GM06990 (cell line): ENCODE measurements around the gene KIFC1.
A peak's percentile ranks its signal among the peaks of the same experiment; 100 is the strongest.
"Not testable (repeated sequence)": the region's sequence is repeated elsewhere in the genome, so short reads cannot be mapped to it uniquely, and the experiment has no call there.

Experiments used
- DNase-seq: peaks from one replicate; pipeline ENCODE4 v3.0.0-alpha.2; 2011; ENCODE audit not compliant: insufficient read length; ENCODE audit errors: extremely low read depth
- H3K27me3 ChIP-seq: replicated peaks from 2 replicates; pipeline ENCODE4 v1.6.0; 2011; ENCODE audit warnings: low read length; ENCODE audit not compliant: control insufficient read depth, insufficient read depth
- H3K36me3 ChIP-seq: 2 replicates; pipeline ENCODE4 v1.5.1; 2011; ENCODE audit warnings: low read length; ENCODE audit not compliant: control insufficient read depth, insufficient read depth
- H3K4me3 ChIP-seq: replicated peaks from 2 replicates; pipeline ENCODE4 v1.5.1; 2011; ENCODE audit warnings: low read depth, mild to moderate bottlenecking, control low read depth, low read length
- CTCF ChIP-seq: IDR thresholded peaks from 2 replicates; pipeline ENCODE4 v1.5.1; 2011; ENCODE audit warnings: low read length, control low read depth, mild to moderate bottlenecking, inconsistent platforms; ENCODE audit not compliant: insufficient read depth, poor library complexity, severe bottlenecking

KIFC1 gene

GRCh38 chr6:33391922-33392594, 435 bp downstream of the KIFC1 start:
- H3K4me3 ChIP-seq, result peak overlapping the region; percentile 93
- no peaks in the 10 kb centered on the region for H3K27me3 ChIP-seq
- H3K36me3 ChIP-seq, result no peaks in the 10 kb centered on the region; the same call in 1 of the 2 replicates
- no peak for TF ChIP-seq CTCF
- no peak for DNase-seq

GRCh38 chr6:33392595-33392948, 949 bp downstream of the KIFC1 start:
- no peak for DNase-seq
- H3K36me3 ChIP-seq, result no peaks in the 10 kb centered on the region; the same call in 1 of the 2 replicates
- TF ChIP-seq CTCF, result no peak
- H3K4me3 ChIP-seq, result peak overlapping the region; percentile 93
- no peaks in the 10 kb centered on the region for H3K27me3 ChIP-seq

- DNase-seq, result no peak
- Histone ChIP-seq H3K4me3 (peak overlapping the region; percentile 93), H3K36me3 (peaks cover 2% of the 10 kb centered on the region), H3K27me3 (no peaks in the 10 kb centered on the region)
- TF ChIP-seq CTCF, result no peak
Measured at GRCh38 chr6:33392979-33393378, 1.4 kb downstream of the KIFC1 start.

- no peak overlapping the region for H3K4me3 ChIP-seq
- peaks cover 3% of the 10 kb centered on the region for H3K36me3 ChIP-seq
- H3K27me3 ChIP-seq, result no peaks in the 10 kb centered on the region
- TF ChIP-seq CTCF, result no peak
- no peak for DNase-seq
Measured at GRCh38 chr6:33397541-33397940, 5.9 kb downstream of the KIFC1 start.

GRCh38 chr6:33398601-33399000, 7.0 kb downstream of the KIFC1 start:
- H3K36me3 ChIP-seq, result not testable (repeated sequence)

GRCh38 chr6:33399881-33400280, 8.3 kb downstream of the KIFC1 start:
- H3K27me3 ChIP-seq, H3K4me3 ChIP-seq, DNase-seq: not testable (repeated sequence)
- peaks cover 12% of the 10 kb centered on the region for H3K36me3 ChIP-seq

More at GRCh38 chr6:33398601-33399000, 7.0 kb downstream of the KIFC1 start:
- not testable (repeated sequence) for H3K4me3 ChIP-seq, DNase-seq, H3K27me3 ChIP-seq

- no peak for TF ChIP-seq CTCF
- H3K27me3 ChIP-seq, result no peaks in the 10 kb centered on the region
- no peak for DNase-seq
- H3K4me3 ChIP-seq, result no peak overlapping the region
- peaks cover 27% of the 10 kb centered on the region for H3K36me3 ChIP-seq
Measured at GRCh38 chr6:33404884-33405283, 13.3 kb downstream of the KIFC1 start.
